IMR-90 (cell line): Measurements from ENCODE around the gene KCNQ1.

Experiments used
- BHLHE40 ChIP-seq: fragments of 150-350 bp; IDR thresholded peaks from 2 replicates; pipeline ENCODE4 v1.6.1; 2016; ENCODE audit warnings: mild to moderate bottlenecking, low read depth, low read length
- CTCF ChIP-seq: conservative IDR thresholded peaks from 2 replicates; pipeline ENCODE4 v1.5.1; 2012; ENCODE audit warnings: mild to moderate bottlenecking, low read depth, low read length, improper control_type of control experiment
- POLR2A ChIP-seq: IDR thresholded peaks from 2 replicates; pipeline ENCODE4 v1.6.1; 2012; ENCODE audit warnings: mild to moderate bottlenecking, low read depth, low read length

- TF ChIP-seq CTCF (no peak), POLR2A (no peak), BHLHE40 (no peak)
Observed at GRCh38 chr11:2681408-2682145, 236.8 kb downstream of the KCNQ1 start.
